Pancreas (tissue), 10 donors: ENCODE measurements around the gene PTPRO. TPM values are rescaled to one million over a fixed set of nuclear protein-coding genes. Genes with fewer than 3 reads are reported as not detected.

ENCODE experiments used
- ATAC-seq, 4 donors: fragments of 200-7000 bp; cut with Tn5 transposase; one replicate each; pipeline versions ENCODE4 v1.8.0 to v1.9.1; 2020; ENCODE audit warnings: mild to moderate bottlenecking in 4 of 4, moderate library complexity in 4 of 4
- DNase-seq, 6 donors: peaks; one replicate each; pipeline ENCODE4 v3.0.0-alpha.2; 2020
- FAIRE-seq: peaks from 2 replicates; lab custom pipeline; 2012; peaks lifted over from hg19 to GRCh38; lab: Jason Lieb, UNC
- H3K27ac ChIP-seq, 4 donors: fragments of 200-600 bp; sonication (generic); 1 replicate in 3 of 4; 2 replicates in 1 of 4; pipeline versions ENCODE4 v1.5.0 to v1.8.0; 2020
- H3K27me3 ChIP-seq, 4 donors: fragments of 200-600 bp; one replicate each; pipeline ENCODE4 v1.8.0; 2021
- H3K36me3 ChIP-seq, 3 donors: fragments of 200-600 bp; sonication (generic) in 1 of 3; one replicate each; pipeline versions ENCODE4 v1.5.0 to v1.8.0; 2020 to 2021
- H3K4me1 ChIP-seq, 3 donors: fragments of 200-600 bp; one replicate each; pipeline ENCODE4 v1.8.0; 2021
- H3K4me3 ChIP-seq, 4 donors: fragments of 200-600 bp; sonication (generic) in 2 of 4; one replicate each; pipeline versions ENCODE4 v1.5.0 to v1.8.0; 2020 to 2021
- H3K9me3 ChIP-seq, 4 donors: fragments of 200-600 bp; one replicate each; pipeline ENCODE4 v1.8.0; 2021
- CTCF ChIP-seq, 4 donors: fragments of 200-600 bp; sonication (generic) in 3 of 4; IDR thresholded peaks; one replicate each; pipeline versions ENCODE4 v1.5.0 to v1.8.0; 2021; ENCODE audit warnings: antibody characterized with exemption in 4 of 4
- WGBS, 2 donors: extraction: QIAGEN DNeasy Blood & Tissue Kit; methylation state at CpG; one replicate each; pipeline ENCODE4 v1.1.7; 2013; 5-methylcytosine and 5-hydroxymethylcytosine counted together
- intact Hi-C, 3 donors: fragments of 100-400 bp; cut with DNase I; formaldehyde crosslinking; loops; one replicate each; pipeline versions ENCODE4 v1.11.1 to v1.14.2; 2022
- polyA plus RNA-seq, 2 donors: library from polyadenylated mRNA; stranded (reverse); fragments of 200-250 nt; gene quantifications; one replicate each; pipeline ENCODE4 v1.2.3, GENCODE V29; 2013
- total RNA-seq, 6 donors: library from RNA; stranded (reverse); fragmentation: NEBNext Ultra II Directional in 4 of 6; extraction: Animal tissue kit (Norgen Biotek cat#: 25700) in 4 of 6; gene quantifications; one replicate each; pipeline versions ENCODE4 v1.2.1 to v1.2.4, GENCODE V29; 2021 to 2023
- donor health status: healthy with polysubstance abuse.
- donor health status: DM: no; HTN: no; CAD: no; lungs with moderate emphysema.
- donor health status: DM: no; HTN: no; CAD: no.
- donor health status: control.
- donor health status: control.
- donor health status: Bipolar disorder and iron deficiency.
- donor health status: DM: yes; HTN: yes; CAD: no.
- donor health status: DM: no; HTN: no; CAD: no.
- donor health status: DM: no; HTN: no; CAD: no.
- donor health status: DM: yes; HTN: yes; CAD: no.

Gene PTPRO
- total and polyA plus RNA-seq, 8 donors = 0.11 to 2.6 (median 0.31) TPM; not detected in 1

GRCh38 chr12:15278816-15279658 lies 43.3 kb upstream of the PTPRO start:
- WGBS, 2 donors = 23 to 24% methylated on average over 10 of the region's 10 CpGs
- peaks cover 0 to 4% (median 4%) of the 10 kb centered on the region in 3 donors for H3K4me1 ChIP-seq
- H3K27me3 ChIP-seq = no peaks in the 10 kb centered on the region
- H3K4me3 ChIP-seq = no peak overlapping the region
- H3K27ac ChIP-seq = peak overlapping the region in 3 of 4 donors; percentile 65 to 77 (median 72)
- TF ChIP-seq CTCF (IDR thresholded peaks at IDR 0.05) = no peak
- intact Hi-C loops = loop anchor here in 1 of 3 donors (5.0 to 10.0 kb wide), 3 partner anchors 243 to 578 kb away; no protein-coding TSS in a partner anchor
- peak; percentile 61 to 89 (median 82) for ATAC-seq
- no peaks in the 10 kb centered on the region for H3K36me3 ChIP-seq
- no peaks in the 10 kb centered on the region for H3K9me3 ChIP-seq
- FAIRE-seq = no peak
- DNase-seq = peak; percentile 33 to 68 (median 60)

GRCh38 chr12:15280930-15281329 lies 41.4 kb upstream of the PTPRO start:
- H3K9me3 ChIP-seq = no peaks in the 10 kb centered on the region
- no peak for ATAC-seq
- DNase-seq = no peak
- H3K36me3 ChIP-seq = no peaks in the 10 kb centered on the region
- no peak for TF ChIP-seq CTCF (IDR thresholded peaks at IDR 0.05)
- H3K27me3 ChIP-seq = no peaks in the 10 kb centered on the region
- H3K4me3 ChIP-seq = no peak overlapping the region
- 74 to 75% methylated on average over 2 of the region's 2 CpGs for WGBS, 2 donors
- FAIRE-seq = no peak
- intact Hi-C loops = no loop called here
- no peak overlapping the region for H3K27ac ChIP-seq
- peaks cover 0 to 4% (median 0%) of the 10 kb centered on the region in 3 donors for H3K4me1 ChIP-seq

GRCh38 chr12:15289192-15289591 lies 33.1 kb upstream of the PTPRO start:
- no peak overlapping the region for H3K27ac ChIP-seq
- ATAC-seq (no peak), DNase-seq (no peak), FAIRE-seq (no peak)
- intact Hi-C loops = no loop called here
- 32 to 39% methylated on average over 1 of the region's 1 CpG for WGBS, 2 donors
- TF ChIP-seq CTCF (IDR thresholded peaks at IDR 0.05) = no peak
- H3K36me3 ChIP-seq = no peaks in the 10 kb centered on the region
- H3K4me3 ChIP-seq = no peak overlapping the region
- peaks cover 0 to 6% (median 0%) of the 10 kb centered on the region in 3 donors for H3K4me1 ChIP-seq
- H3K9me3 ChIP-seq = no peaks in the 10 kb centered on the region
- no peaks in the 10 kb centered on the region for H3K27me3 ChIP-seq

GRCh38 chr12:15293731-15294130 lies 28.6 kb upstream of the PTPRO start:
- Histone ChIP-seq H3K4me3 (no peak overlapping the region), H3K27me3 (no peaks in the 10 kb centered on the region), H3K27ac (no peak overlapping the region), H3K36me3 (no peaks in the 10 kb centered on the region), H3K4me1 (peaks cover 0 to 3% (median 0%) of the 10 kb centered on the region in 3 donors), H3K9me3 (no peaks in the 10 kb centered on the region)
- TF ChIP-seq CTCF (IDR thresholded peaks at IDR 0.05) = no peak
- no peak for DNase-seq
- FAIRE-seq = no peak
- intact Hi-C loops = no loop called here
- ATAC-seq = no peak
- WGBS, 2 donors = 63 to 73% methylated on average over 3 of the region's 3 CpGs

- H3K4me1 ChIP-seq = no peaks in the 10 kb centered on the region
- no peak for TF ChIP-seq CTCF (IDR thresholded peaks at IDR 0.05)
- no peaks in the 10 kb centered on the region for H3K27me3 ChIP-seq
- H3K9me3 ChIP-seq = no peaks in the 10 kb centered on the region
- no peak overlapping the region for H3K27ac ChIP-seq
- WGBS, 2 donors = 82% methylated on average over 2 of the region's 2 CpGs
- DNase-seq (no peak), ATAC-seq (no peak), FAIRE-seq (no peak)
- H3K36me3 ChIP-seq = no peaks in the 10 kb centered on the region
- intact Hi-C loops = no loop called here
- H3K4me3 ChIP-seq = no peak overlapping the region
These were observed 22.4 kb upstream of the PTPRO start for GRCh38 chr12:15299947-15300346.
